MM.1S (cell line): Measurements from ENCODE around the gene FBXW11.

ENCODE experiments used
- DNase-seq: peaks from one replicate; pipeline ENCODE4 v3.0.0-alpha.2; 2015
- H2AFZ ChIP-seq: fragments of 300-600 bp; sonication (generic); 2 replicates; pipeline ENCODE4 v1.6.0; 2016; ENCODE audit warnings: antibody characterized with exemption, low read length
- H3F3A ChIP-seq: fragments of 300-600 bp; sonication (generic); 2 replicates; pipeline ENCODE4 v1.6.1; 2016; ENCODE audit warnings: mild to moderate bottlenecking, antibody characterized with exemption, low read length, moderate library complexity, mixed read lengths; ENCODE audit not compliant: insufficient read depth
- H3K27ac ChIP-seq: fragments of 300-600 bp; sonication (generic); 2 replicates; pipeline ENCODE4 v1.5.1; 2016; ENCODE audit warnings: mild to moderate bottlenecking, low read length
- H3K27me3 ChIP-seq: fragments of 300-600 bp; sonication (generic); replicated peaks from 2 replicates; pipeline ENCODE4 v1.6.0; 2016; ENCODE audit warnings: low read length; ENCODE audit not compliant: insufficient read depth
- H3K36me3 ChIP-seq: fragments of 300-600 bp; sonication (generic); replicated peaks from 2 replicates; pipeline ENCODE4 v1.6.1; 2016; ENCODE audit warnings: mild to moderate bottlenecking, low read length, mixed read lengths; ENCODE audit not compliant: insufficient read depth
- H3K4me1 ChIP-seq: fragments of 300-600 bp; sonication (generic); 2 replicates; pipeline ENCODE4 v1.6.1; 2016; ENCODE audit warnings: low read length, mixed read lengths
- H3K4me2 ChIP-seq: fragments of 300-600 bp; sonication (generic); 2 replicates; pipeline ENCODE4 v1.6.0; 2016; ENCODE audit warnings: low read depth, low read length
- H3K4me3 ChIP-seq: fragments of 300-600 bp; sonication (generic); 2 replicates; pipeline ENCODE4 v1.5.1; 2016; ENCODE audit warnings: low read length, mixed read lengths
- H3K79me2 ChIP-seq: fragments of 300-600 bp; sonication (generic); 2 replicates; pipeline ENCODE4 v1.6.1; 2016; ENCODE audit warnings: mixed run types, low read length, mixed read lengths
- H3K9ac ChIP-seq: fragments of 300-600 bp; sonication (generic); 2 replicates; pipeline ENCODE4 v1.6.1; 2016; ENCODE audit warnings: low read length, mixed read lengths
- H3K9me2 ChIP-seq: fragments of 300-600 bp; sonication (generic); replicated peaks from 2 replicates; pipeline ENCODE4 v1.6.1; 2016; ENCODE audit warnings: mild to moderate bottlenecking, low read length, mixed read lengths; ENCODE audit not compliant: insufficient read depth
- H3K9me3 ChIP-seq: fragments of 300-600 bp; sonication (generic); replicated peaks from 2 replicates; pipeline ENCODE4 v1.6.1; 2016; ENCODE audit warnings: mild to moderate bottlenecking, low read length, mixed read lengths; ENCODE audit not compliant: insufficient read depth
- H4K20me1 ChIP-seq: fragments of 300-600 bp; sonication (generic); 2 replicates; pipeline ENCODE4 v1.6.1; 2016; ENCODE audit warnings: mild to moderate bottlenecking, low read length, moderate library complexity, mixed read lengths; ENCODE audit not compliant: insufficient read depth
- CTCF ChIP-seq: fragments of 300-600 bp; sonication (generic); IDR thresholded peaks from 2 replicates; pipeline ENCODE4 v1.5.1; 2016; ENCODE audit warnings: antibody characterized with exemption, low read length, mixed read lengths
- EZH2 ChIP-seq: fragments of 300-600 bp; sonication (generic); optimal IDR thresholded peaks from 2 replicates; pipeline ENCODE3; 2017; ENCODE audit warnings: low read depth, mild to moderate bottlenecking, antibody characterized with exemption, low read length, mixed read lengths
- EZH2phosphoT487 ChIP-seq: fragments of 300-600 bp; sonication (generic); IDR thresholded peaks from 2 replicates; pipeline ENCODE4 v1.6.1; 2018; ENCODE audit warnings: antibody characterized with exemption, low read length

Gene FBXW11

GRCh38 chr5:172050080-172050479 lies 43.6 kb upstream of the FBXW11 start:
- H3K4me3 ChIP-seq, result no peak overlapping the region
- H4K20me1 ChIP-seq, result no peaks in the 10 kb centered on the region
- H3F3A ChIP-seq, result no peaks in the 10 kb centered on the region
- H3K9ac ChIP-seq, result no peak overlapping the region
- H3K79me2 ChIP-seq, result no peaks in the 10 kb centered on the region
- no peak overlapping the region for H3K4me2 ChIP-seq
- no peaks in the 10 kb centered on the region for H3K4me1 ChIP-seq
- H3K27ac ChIP-seq, result no peak overlapping the region
- H3K9me2 ChIP-seq, result no peaks in the 10 kb centered on the region
- peaks cover 5% of the 10 kb centered on the region; the same call in 1 of the 2 replicates for H3K36me3 ChIP-seq
- no peak overlapping the region for H2AFZ ChIP-seq
- DNase-seq, result no peak
- H3K9me3 ChIP-seq, result no peaks in the 10 kb centered on the region
- H3K27me3 ChIP-seq, result no peaks in the 10 kb centered on the region
- no peak for TF ChIP-seq EZH2phosphoT487
- TF ChIP-seq CTCF, result no peak
- no peak for TF ChIP-seq EZH2

- H3K27me3 ChIP-seq, result no peaks in the 10 kb centered on the region
- H3K4me2 ChIP-seq, result no peak overlapping the region
Observed at GRCh38 chr5:172049226-172049796, 42.9 kb upstream of the FBXW11 start.

GRCh38 chr5:172048539-172049101 lies 42.2 kb upstream of the FBXW11 start:
- Histone ChIP-seq H4K20me1 (no peaks in the 10 kb centered on the region), H3K79me2 (no peaks in the 10 kb centered on the region), H2AFZ (no peak overlapping the region), H3K9ac (no peak overlapping the region), H3K4me3 (no peak overlapping the region), H3K9me3 (no peaks in the 10 kb centered on the region), H3K27me3 (no peaks in the 10 kb centered on the region), H3K36me3 (peaks cover 5% of the 10 kb centered on the region; the same call in 1 of the 2 replicates), H3K4me1 (no peaks in the 10 kb centered on the region), H3K4me2 (no peak overlapping the region), H3K9me2 (no peaks in the 10 kb centered on the region), H3F3A (no peaks in the 10 kb centered on the region), H3K27ac (no peak overlapping the region)
- DNase-seq, result no peak
- TF ChIP-seq EZH2 (no peak), CTCF (no peak), EZH2phosphoT487 (no peak)

More at GRCh38 chr5:172049226-172049796, 42.9 kb upstream of the FBXW11 start:
- Histone ChIP-seq H3K4me1 (no peaks in the 10 kb centered on the region), H4K20me1 (no peaks in the 10 kb centered on the region), H3K9me2 (no peaks in the 10 kb centered on the region), H3K9me3 (no peaks in the 10 kb centered on the region), H3K9ac (no peak overlapping the region), H3K4me3 (no peak overlapping the region), H3K79me2 (no peaks in the 10 kb centered on the region), H3K36me3 (peaks cover 5% of the 10 kb centered on the region; the same call in 1 of the 2 replicates), H3F3A (no peaks in the 10 kb centered on the region), H3K27ac (no peak overlapping the region), H2AFZ (no peak overlapping the region)
- DNase-seq, result no peak
- TF ChIP-seq EZH2phosphoT487 (no peak), EZH2 (no peak), CTCF (no peak)
